Stimulated activated CD4-positive, alpha-beta T cell treated with anti-CD3 and anti-CD28 coated beads, Interleukin-1b, Interleukin-23, amount 100 ng/mL, for 1 hour (primary cell): ENCODE results near the gene AKAP5.
A peak's percentile ranks its signal among the peaks of the same experiment; 100 is the strongest.
"Not testable (repeated sequence)": the region's sequence is repeated elsewhere in the genome, so short reads cannot be mapped to it uniquely, and the experiment has no call there.

Source experiments
- DNase-seq, 2 donors: peaks; one replicate each; pipeline ENCODE4 v3.0.0-alpha.2; 2020; ENCODE audit warnings: low read depth in 2 of 2

The AKAP5 gene

GRCh38 chr14:64502887-64503433, 37.7 kb downstream of the AKAP5 start:
- no peak for DNase-seq

GRCh38 chr14:64503434-64504309, 38.4 kb downstream of the AKAP5 start, which contains the start of gene ZBTB25:
Gene ZBTB25, minus strand, starts transcription at chr14:64503838. Its CDS starts 13,305 bp downstream, at chr14:64490533.
- peak; percentile 78 to 85 for DNase-seq

GRCh38 chr14:64504310-64504896, 39.1 kb downstream of the AKAP5 start, which contains the start of gene ZBTB1:
Gene ZBTB1, plus strand, starts transcription at chr14:64504770. Its CDS starts 16,735 bp downstream, at chr14:64521505.
- DNase-seq, result peak; percentile 51 to 63

- peak; percentile 58 to 61 for DNase-seq
These were observed 39.8 kb downstream of the AKAP5 start for GRCh38 chr14:64504897-64505794.

GRCh38 chr14:64506721-64507120, 41.4 kb downstream of the AKAP5 start:
- DNase-seq, result no peak

GRCh38 chr14:64507376-64508156, 42.3 kb downstream of the AKAP5 start:
- no peak for DNase-seq

GRCh38 chr14:64508215-64508776, 43.0 kb downstream of the AKAP5 start:
- no peak for DNase-seq

- DNase-seq, result no peak
These were observed 43.7 kb downstream of the AKAP5 start for GRCh38 chr14:64509036-64509435.

- DNase-seq, result no peak
These were observed 45.7 kb downstream of the AKAP5 start for GRCh38 chr14:64510825-64511671.

- no peak for DNase-seq
These were observed 48.0 kb downstream of the AKAP5 start for GRCh38 chr14:64513271-64513670.

GRCh38 chr14:64515053-64515452, 49.8 kb downstream of the AKAP5 start:
- no peak for DNase-seq

GRCh38 chr14:64516969-64517368, 51.7 kb downstream of the AKAP5 start:
- no peak for DNase-seq

GRCh38 chr14:64517667-64518066, 52.4 kb downstream of the AKAP5 start:
- not testable (repeated sequence) for DNase-seq

GRCh38 chr14:64518229-64518628, 52.9 kb downstream of the AKAP5 start:
- no peak for DNase-seq

GRCh38 chr14:64520699-64521098, 55.4 kb downstream of the AKAP5 start:
- DNase-seq, result no peak

- no peak for DNase-seq
These were observed 57.5 kb downstream of the AKAP5 start for GRCh38 chr14:64522591-64523355.
